Activated CD4-positive, alpha-beta T cell treated with anti-CD3 and anti-CD28 coated beads, Interleukin-2, amount 10 ng/mL, durations not matched to agents 7 days and 5 days (primary cell): ENCODE measurements around the gene PKNOX1. TPM values are rescaled to one million over a fixed set of nuclear protein-coding genes. Genes with fewer than 3 reads are reported as not detected.
"Not testable (repeated sequence)": the region's sequence is repeated elsewhere in the genome, so short reads cannot be mapped to it uniquely, and the experiment has no call there.

Source experiments
- CTCF ChIA-PET: fragments of 350-600 bp; sonication (Branson Sonifier 250); formaldehyde crosslinking; loops from one replicate; lab custom pipeline; 2021; ENCODE audit warnings: antibody characterized with exemption; lab: Charles Lee
- POLR2A ChIA-PET: fragments of 350-600 bp; sonication (Branson Sonifier 250); formaldehyde crosslinking; loops from one replicate; lab custom pipeline; 2021; ENCODE audit warnings: antibody characterized with exemption; lab: Charles Lee
- DNase-seq: peaks from one replicate; pipeline ENCODE4 v3.0.0-alpha.2; 2020
- H3K27ac Mint-ChIP-seq: one replicate; pipeline ENCODE4 v1.8.0; 2021; ENCODE audit warnings: mild to moderate bottlenecking, moderate library complexity, mixed read lengths
- H3K27me3 Mint-ChIP-seq: one replicate; pipeline ENCODE4 v1.8.0; 2021; ENCODE audit warnings: mixed read lengths
- H3K36me3 Mint-ChIP-seq: one replicate; pipeline ENCODE4 v1.8.0; 2021; ENCODE audit warnings: low read depth, mixed read lengths
- H3K4me1 Mint-ChIP-seq: one replicate; pipeline ENCODE4 v1.8.0; 2021; ENCODE audit warnings: mixed read lengths
- H3K4me3 Mint-ChIP-seq: one replicate; pipeline ENCODE4 v1.8.0; 2021; ENCODE audit warnings: mild to moderate bottlenecking, moderate library complexity, mixed read lengths
- H3K9me3 Mint-ChIP-seq: one replicate; pipeline ENCODE4 v1.8.0; 2021; ENCODE audit warnings: mixed read lengths
- total RNA-seq, 2 experiments: library from RNA; stranded (reverse); gene quantifications; one replicate each; pipeline ENCODE4 v1.2.3, GENCODE V29; 2021

PKNOX1 gene
- total RNA-seq, 2 experiments from 2014 or later = 28.7 to 30.1 TPM

- ChIA-PET POLR2A (no interaction called here), CTCF (interaction anchor here (1.1 to 2.7 kb wide), 2 partner anchors 11 to 839 kb away, joined by 3 to 11 read pairs; partner anchors contain the start of gene PKNOX1)
- H3K27ac Mint-ChIP-seq = no peak overlapping the region
- no peaks in the 10 kb centered on the region for H3K9me3 Mint-ChIP-seq
- H3K36me3 Mint-ChIP-seq = no peaks in the 10 kb centered on the region
- H3K27me3 Mint-ChIP-seq = no peaks in the 10 kb centered on the region
- H3K4me3 Mint-ChIP-seq = no peak overlapping the region
- no peak for DNase-seq
- H3K4me1 Mint-ChIP-seq = no peaks in the 10 kb centered on the region
These were observed 11.9 kb upstream of the PKNOX1 start for GRCh38 chr21:42962380-42963007.

GRCh38 chr21:42964086-42964485 lies 10.3 kb upstream of the PKNOX1 start:
- H3K4me3 Mint-ChIP-seq = no peak overlapping the region
- POLR2A ChIA-PET = no interaction called here
- H3K36me3 Mint-ChIP-seq = no peaks in the 10 kb centered on the region
- H3K27me3 Mint-ChIP-seq = no peaks in the 10 kb centered on the region
- H3K9me3 Mint-ChIP-seq = no peaks in the 10 kb centered on the region
- H3K4me1 Mint-ChIP-seq = no peaks in the 10 kb centered on the region
- no peak for DNase-seq
- H3K27ac Mint-ChIP-seq = no peak overlapping the region
- CTCF ChIA-PET = interaction anchor here (2.7 kb wide), 1 partner anchor 10 kb away, joined by 11 read pairs; the partner anchor contains the start of gene PKNOX1

DNA sequence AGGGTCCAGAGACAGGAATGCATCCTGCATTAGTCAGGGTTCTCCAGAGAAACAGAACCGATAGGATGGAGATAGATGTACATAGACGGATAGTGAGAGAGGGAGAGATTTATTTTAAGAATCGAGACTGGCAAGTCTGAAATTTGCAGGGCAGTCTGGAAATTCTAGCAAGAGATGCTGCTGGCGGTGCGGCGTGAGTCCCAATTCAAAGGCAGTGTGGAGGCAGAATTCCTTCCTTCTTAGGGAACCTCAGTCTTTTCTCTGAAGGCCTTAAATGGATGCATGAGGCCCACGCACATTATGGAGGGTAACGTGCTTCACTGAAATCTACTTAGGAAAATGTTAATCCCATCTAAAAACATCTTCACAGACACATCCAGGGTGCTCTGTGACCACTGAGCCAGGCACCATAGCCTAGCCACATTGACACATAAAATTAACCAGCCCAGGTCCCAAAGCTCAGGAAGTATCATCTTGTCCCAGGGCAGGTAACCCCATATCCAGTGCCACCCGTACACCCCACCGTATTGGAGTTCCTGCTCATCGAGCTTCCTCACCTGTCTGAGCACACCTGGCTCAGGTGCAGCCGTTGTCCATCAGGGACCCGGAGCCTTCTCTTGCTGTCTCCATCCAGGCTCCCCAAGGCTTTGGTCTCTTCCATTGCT lies 9.7 kb upstream of the PKNOX1 start:
- Mint-ChIP-seq H3K4me3 (no peak overlapping the region), H3K36me3 (no peaks in the 10 kb centered on the region), H3K4me1 (no peaks in the 10 kb centered on the region), H3K27ac (no peak overlapping the region), H3K27me3 (no peaks in the 10 kb centered on the region), H3K9me3 (no peaks in the 10 kb centered on the region)
- DNase-seq = no peak
- POLR2A ChIA-PET = no interaction called here
- CTCF ChIA-PET = interaction anchor here (2.7 kb wide), 1 partner anchor 9 kb away, joined by 11 read pairs; the partner anchor contains the start of gene PKNOX1

- H3K9me3 Mint-ChIP-seq = no peaks in the 10 kb centered on the region
- H3K27me3 Mint-ChIP-seq = no peaks in the 10 kb centered on the region
- H3K36me3 Mint-ChIP-seq = no peaks in the 10 kb centered on the region
- no peak overlapping the region for H3K4me3 Mint-ChIP-seq
- no peak overlapping the region for H3K27ac Mint-ChIP-seq
- H3K4me1 Mint-ChIP-seq = no peaks in the 10 kb centered on the region
- ChIA-PET POLR2A (no interaction called here), CTCF (no interaction called here)
- no peak for DNase-seq
These were observed 9.2 kb upstream of the PKNOX1 start for GRCh38 chr21:42965211-42965560.

GRCh38 chr21:42967616-42968015 lies 6.7 kb upstream of the PKNOX1 start:
- CTCF ChIA-PET, H3K27me3 Mint-ChIP-seq, H3K4me1 Mint-ChIP-seq, H3K36me3 Mint-ChIP-seq, H3K9me3 Mint-ChIP-seq, DNase-seq, H3K4me3 Mint-ChIP-seq: not testable (repeated sequence)
- POLR2A ChIA-PET = interaction anchor here (0.7 kb wide), 1 partner anchor 408 kb away, joined by 4 read pairs; no protein-coding TSS in a partner anchor
- H3K27ac Mint-ChIP-seq = peak overlapping the region; percentile 9

DNA sequence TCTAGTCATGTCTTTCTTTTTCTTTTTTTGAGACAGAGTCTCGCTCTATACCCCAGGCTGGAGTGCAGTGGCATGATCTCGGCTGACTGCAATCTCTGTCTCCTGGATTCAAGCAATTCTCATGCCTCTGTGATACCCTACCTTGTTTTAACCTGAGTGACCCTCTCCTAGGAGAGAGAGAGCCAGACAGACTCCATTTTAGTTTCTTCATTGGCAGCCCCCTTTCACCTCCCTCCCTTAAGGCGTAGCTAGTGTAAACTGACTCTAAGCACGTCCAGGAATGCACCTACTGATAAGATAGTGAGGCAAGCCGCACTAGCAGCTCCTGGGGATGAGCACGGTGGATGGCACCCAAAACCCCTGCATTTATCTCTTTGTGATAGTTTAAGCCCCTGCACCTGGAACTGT lies 5.2 kb upstream of the PKNOX1 start:
- Mint-ChIP-seq H3K36me3 (no peaks in the 10 kb centered on the region), H3K9me3 (no peaks in the 10 kb centered on the region), H3K27me3 (no peaks in the 10 kb centered on the region), H3K27ac (no peak overlapping the region), H3K4me3 (no peak overlapping the region), H3K4me1 (peaks cover 8% of the 10 kb centered on the region)
- ChIA-PET POLR2A (no interaction called here), CTCF (no interaction called here)
- no peak for DNase-seq

DNA sequence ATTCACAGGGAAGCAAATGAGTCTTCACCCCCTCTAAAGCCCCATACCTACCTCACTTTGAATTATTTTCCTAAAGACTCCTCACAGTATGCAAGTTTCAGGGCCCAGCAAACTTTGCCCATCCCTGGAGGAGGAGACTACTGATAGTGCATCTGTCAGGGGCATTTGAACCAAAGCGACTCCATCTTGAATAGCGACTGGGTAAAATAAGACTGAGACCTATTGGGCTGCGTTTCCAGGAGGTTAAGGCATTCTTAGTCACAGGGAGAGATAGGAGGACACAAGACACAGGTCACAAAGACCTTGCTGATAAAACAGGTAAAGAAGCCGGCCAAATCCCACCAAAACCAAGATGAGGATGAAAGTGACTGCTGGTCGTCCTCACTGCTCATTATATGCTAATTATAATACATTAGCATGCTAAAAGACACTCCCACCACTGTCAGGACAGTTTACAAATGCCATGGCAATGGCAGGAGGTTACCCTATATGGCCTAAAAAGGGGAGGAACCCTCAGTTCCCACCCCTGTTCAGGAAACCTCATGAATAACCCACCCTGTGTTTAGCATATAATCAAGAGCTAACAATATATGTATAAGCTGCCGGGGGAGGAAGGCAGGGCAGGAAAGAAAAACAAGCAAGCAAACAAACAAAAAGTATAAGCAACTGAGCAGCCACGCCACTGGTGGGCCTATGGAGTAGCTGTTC lies 3.3 kb upstream of the PKNOX1 start:
- H3K27me3 Mint-ChIP-seq = no peaks in the 10 kb centered on the region
- peaks cover 13% of the 10 kb centered on the region for H3K4me1 Mint-ChIP-seq
- H3K4me3 Mint-ChIP-seq = no peak overlapping the region
- POLR2A ChIA-PET = no interaction called here
- H3K9me3 Mint-ChIP-seq = no peaks in the 10 kb centered on the region
- no peak overlapping the region for H3K27ac Mint-ChIP-seq
- DNase-seq = no peak
- CTCF ChIA-PET = no interaction called here
- no peaks in the 10 kb centered on the region for H3K36me3 Mint-ChIP-seq

DNA sequence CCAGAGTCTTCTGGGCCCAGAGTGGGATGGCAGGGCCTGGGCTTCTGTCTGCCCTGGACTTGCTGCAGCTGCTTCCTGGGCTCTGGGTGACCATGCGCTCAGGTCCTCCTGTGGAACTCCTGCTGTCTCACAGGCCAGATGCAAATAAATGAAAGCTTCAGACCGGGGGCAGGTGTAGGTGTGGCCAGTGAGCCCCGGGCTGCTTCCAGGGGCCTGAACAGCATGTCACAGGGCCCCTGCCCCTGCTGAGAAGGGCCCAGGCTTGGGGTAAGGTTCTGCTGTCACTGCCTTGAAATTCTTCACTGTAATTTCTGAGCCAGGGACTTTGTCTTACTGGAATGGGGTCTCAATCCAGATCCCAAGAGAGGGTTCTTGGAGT lies 2.5 kb upstream of the PKNOX1 start:
- Mint-ChIP-seq H3K27me3 (no peaks in the 10 kb centered on the region), H3K27ac (no peak overlapping the region), H3K36me3 (peaks cover 5% of the 10 kb centered on the region), H3K9me3 (no peaks in the 10 kb centered on the region), H3K4me3 (no peak overlapping the region), H3K4me1 (peaks cover 21% of the 10 kb centered on the region)
- CTCF ChIA-PET = no interaction called here
- POLR2A ChIA-PET = no interaction called here
- DNase-seq = no peak

GRCh38 chr21:42973309-42973990 lies 912 bp upstream of the PKNOX1 start:
- H3K9me3 Mint-ChIP-seq = peaks cover 2% of the 10 kb centered on the region
- peak overlapping the region; percentile 69 for H3K4me3 Mint-ChIP-seq
- ChIA-PET POLR2A (interaction anchor here (1.0 kb wide), 1 partner anchor 10 kb away, joined by 3 read pairs; no protein-coding TSS in a partner anchor), CTCF (interaction anchor here (1.8 to 1.9 kb wide), 2 partner anchors 10 kb away, joined by 9 to 11 read pairs; no protein-coding TSS in a partner anchor)
- H3K36me3 Mint-ChIP-seq = peaks cover 14% of the 10 kb centered on the region
- DNase-seq = no peak
- peaks cover 28% of the 10 kb centered on the region for H3K4me1 Mint-ChIP-seq
- H3K27me3 Mint-ChIP-seq = no peaks in the 10 kb centered on the region
- peak overlapping the region; percentile 95 for H3K27ac Mint-ChIP-seq

DNA sequence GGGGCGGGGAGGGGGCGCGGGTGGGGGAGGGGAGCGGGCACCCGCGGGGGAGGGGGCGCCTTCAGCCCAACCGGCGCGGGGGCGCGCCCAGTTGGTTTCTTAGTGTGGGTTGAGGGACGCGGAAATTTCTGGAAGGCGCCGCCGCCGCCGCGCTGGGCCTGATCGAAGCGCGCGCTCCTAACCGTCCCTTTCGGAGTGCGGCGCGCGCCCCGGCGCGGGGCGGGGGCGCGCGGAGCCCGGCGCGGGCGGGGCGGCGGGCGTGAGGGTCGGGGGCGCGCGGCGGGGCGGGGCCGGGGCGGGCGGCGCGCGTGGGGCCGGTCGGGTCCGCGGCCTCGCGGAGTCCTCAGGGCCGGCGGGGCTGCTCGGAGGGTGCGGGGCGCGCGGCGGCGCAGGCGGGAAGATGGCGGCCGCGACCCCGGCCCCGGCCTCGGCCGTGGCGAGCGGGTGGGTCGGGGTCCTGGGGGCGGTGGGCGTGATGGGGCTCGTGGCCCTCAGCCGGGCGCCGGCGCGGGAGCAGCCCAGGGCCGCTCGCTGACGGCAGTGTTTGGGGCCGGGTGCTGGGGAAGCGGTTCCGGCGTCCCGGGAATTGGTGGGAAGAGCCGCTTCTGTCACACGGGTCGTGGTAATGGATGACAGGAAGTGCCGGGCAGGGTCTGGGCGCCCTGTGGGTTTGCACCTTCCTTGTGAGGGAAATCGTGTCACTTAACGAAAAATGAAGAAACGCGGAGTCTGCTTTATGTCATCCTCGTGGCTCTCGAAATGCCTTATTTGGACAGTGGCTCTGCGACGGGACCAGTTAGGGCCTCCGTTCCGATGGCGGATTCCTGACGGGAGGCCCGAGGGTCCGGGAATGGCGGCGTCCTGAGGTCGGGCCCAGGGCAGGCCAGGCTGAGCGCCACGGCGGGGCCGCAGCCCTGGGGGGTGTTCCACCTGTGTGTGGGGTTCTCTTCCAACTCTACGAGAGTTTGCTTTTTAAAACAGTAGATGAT lies 764 bp downstream of the PKNOX1 start:
- Mint-ChIP-seq H3K4me1 (peaks cover 36% of the 10 kb centered on the region), H3K9me3 (peaks cover 2% of the 10 kb centered on the region), H3K4me3 (peak overlapping the region; percentile 86), H3K36me3 (peaks cover 25% of the 10 kb centered on the region), H3K27ac (peak overlapping the region; percentile 97), H3K27me3 (no peaks in the 10 kb centered on the region)
- ChIA-PET POLR2A (no interaction called here), CTCF (interaction anchor here (1.9 kb wide), 1 partner anchor 12 kb away, joined by 11 read pairs; no protein-coding TSS in a partner anchor)
- peak; percentile 58 for DNase-seq

DNA sequence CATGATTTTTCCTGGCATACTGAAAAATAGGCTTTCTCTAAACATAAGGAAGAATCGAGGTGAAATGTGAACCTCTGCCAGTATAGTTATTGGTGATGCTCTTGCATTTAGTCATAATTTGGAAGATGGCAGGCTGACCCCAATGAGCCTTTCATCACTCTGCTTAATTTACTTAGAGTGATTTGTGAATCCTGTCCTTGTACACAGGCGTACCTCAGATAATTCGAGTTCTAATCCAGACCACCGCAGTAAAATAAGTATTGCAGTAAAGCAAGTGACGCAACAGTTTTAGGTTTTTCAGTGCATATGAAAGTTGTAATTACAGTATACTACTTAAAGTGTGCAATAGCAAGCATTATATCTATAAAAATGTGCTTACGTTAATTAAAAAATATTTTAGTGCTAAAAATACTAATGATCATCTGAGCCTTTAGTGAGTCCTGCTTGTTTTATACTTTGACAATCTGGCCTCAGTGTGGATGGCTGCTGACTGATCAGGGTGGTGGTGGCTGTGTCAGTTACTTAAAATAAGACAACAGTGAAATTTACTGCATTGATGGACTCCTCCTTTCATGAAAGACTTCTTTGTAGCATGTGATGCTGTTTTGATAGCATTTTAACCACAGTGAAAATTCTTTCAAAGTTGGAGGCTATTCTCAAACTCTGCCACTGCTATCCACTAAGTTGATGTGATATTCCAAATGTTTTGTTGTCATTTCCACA lies 1.7 kb downstream of the PKNOX1 start:
- Mint-ChIP-seq H3K9me3 (peaks cover 2% of the 10 kb centered on the region), H3K36me3 (peaks cover 29% of the 10 kb centered on the region), H3K4me1 (peaks cover 41% of the 10 kb centered on the region), H3K4me3 (peak overlapping the region; percentile 86), H3K27me3 (no peaks in the 10 kb centered on the region), H3K27ac (peak overlapping the region; percentile 97)
- DNase-seq = no peak
- ChIA-PET CTCF (no interaction called here), POLR2A (no interaction called here)
